ENCODE data around the gene DAPP1. TPM values are rescaled to one million over a fixed set of nuclear protein-coding genes. Genes with fewer than 3 reads are reported as not detected.
"Not testable (repeated sequence)": the region's sequence is repeated elsewhere in the genome, so short reads cannot be mapped to it uniquely, and the experiment has no call there.

Gene DAPP1
- total RNA-seq, 1 experiment from 2014 or later, result not detected

DNA sequence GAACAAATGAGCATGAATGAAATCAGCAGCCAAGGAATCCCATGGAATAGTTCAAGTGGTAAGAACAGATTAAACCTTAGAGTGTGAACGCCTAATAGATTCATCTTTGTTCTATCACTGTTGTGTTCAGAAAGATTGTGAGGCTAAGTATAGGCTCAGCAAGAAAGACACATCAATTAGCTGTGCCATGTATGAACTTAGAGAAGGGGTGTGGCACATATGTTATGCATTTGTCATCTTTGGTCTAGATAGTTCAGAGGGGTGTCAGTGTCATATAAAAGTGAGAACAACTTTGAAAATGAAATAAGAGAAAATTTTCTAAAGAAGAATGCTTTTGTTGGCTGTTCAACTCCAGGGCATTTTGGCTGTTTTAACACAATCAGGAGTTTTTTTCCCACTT is 9.4 kb downstream of the DAPP1 start:
- Histone ChIP-seq H3K27me3 (replicated peaks; ENCODE audit: insufficient read depth, low read depth, low read length, poor library complexity) (no peaks in the 10 kb centered on the region), H3K36me3 (ENCODE audit: insufficient read depth, low read length, poor library complexity, severe bottlenecking) (no peaks in the 10 kb centered on the region), H3K4me1 (ENCODE audit: insufficient read depth, low read length, poor library complexity, severe bottlenecking) (no peaks in the 10 kb centered on the region), H3K27ac (ENCODE audit: low read depth, low read length, poor library complexity, severe bottlenecking) (no peak overlapping the region), H3K9me3 (ENCODE audit: low read depth, low read length, poor library complexity, severe bottlenecking) (no peaks in the 10 kb centered on the region), H3K4me3 (ENCODE audit: low read depth, low read length, poor library complexity, severe bottlenecking) (no peak overlapping the region)
- TF ChIP-seq, protein P1, sequence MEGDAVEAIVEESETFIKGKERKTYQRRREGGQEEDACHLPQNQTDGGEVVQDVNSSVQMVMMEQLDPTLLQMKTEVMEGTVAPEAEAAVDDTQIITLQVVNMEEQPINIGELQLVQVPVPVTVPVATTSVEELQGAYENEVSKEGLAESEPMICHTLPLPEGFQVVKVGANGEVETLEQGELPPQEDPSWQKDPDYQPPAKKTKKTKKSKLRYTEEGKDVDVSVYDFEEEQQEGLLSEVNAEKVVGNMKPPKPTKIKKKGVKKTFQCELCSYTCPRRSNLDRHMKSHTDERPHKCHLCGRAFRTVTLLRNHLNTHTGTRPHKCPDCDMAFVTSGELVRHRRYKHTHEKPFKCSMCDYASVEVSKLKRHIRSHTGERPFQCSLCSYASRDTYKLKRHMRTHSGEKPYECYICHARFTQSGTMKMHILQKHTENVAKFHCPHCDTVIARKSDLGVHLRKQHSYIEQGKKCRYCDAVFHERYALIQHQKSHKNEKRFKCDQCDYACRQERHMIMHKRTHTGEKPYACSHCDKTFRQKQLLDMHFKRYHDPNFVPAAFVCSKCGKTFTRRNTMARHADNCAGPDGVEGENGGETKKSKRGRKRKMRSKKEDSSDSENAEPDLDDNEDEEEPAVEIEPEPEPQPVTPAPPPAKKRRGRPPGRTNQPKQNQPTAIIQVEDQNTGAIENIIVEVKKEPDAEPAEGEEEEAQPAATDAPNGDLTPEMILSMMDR (conservative IDR thresholded peaks at IDR 0.05; ENCODE audit: low read depth, low read length), result no peak
- POLR2A ChIA-PET (ENCODE audit: low non-redundant PET), result no interaction called here
- no peak for DNase-seq (ENCODE audit: low spot score)
- intact Hi-C loops (cut with micrococcal nuclease; ENCODE audit: unreplicated experiment), result no loop called here
- CTCF ChIA-PET, result no interaction called here
- BruUV-seq (replicated peaks), result no TSS peak

DNA sequence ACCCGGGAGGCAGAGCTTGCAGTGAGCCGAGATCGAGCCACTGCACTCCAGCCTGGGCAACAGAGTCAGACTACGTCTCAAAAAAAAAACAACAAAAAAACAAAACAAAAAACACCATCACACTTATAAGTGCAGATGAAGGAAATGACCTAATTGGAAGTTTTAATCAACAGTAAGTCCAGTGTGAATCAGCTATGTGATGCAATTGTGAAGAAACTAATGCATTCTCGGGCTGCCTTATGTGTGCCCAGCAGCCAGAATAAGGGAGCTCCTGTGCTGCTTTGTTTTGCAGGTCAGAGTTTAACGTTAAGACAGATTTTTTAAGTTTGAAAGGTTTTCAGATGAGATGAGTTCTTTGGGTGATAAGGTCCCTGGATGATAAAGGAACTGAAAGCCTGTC is 10.8 kb downstream of the DAPP1 start:
- H3K36me3 ChIP-seq (ENCODE audit: insufficient read depth, low read length, poor library complexity, severe bottlenecking), result no peaks in the 10 kb centered on the region
- H3K4me1 ChIP-seq (ENCODE audit: insufficient read depth, low read length, poor library complexity, severe bottlenecking), result no peaks in the 10 kb centered on the region
- H3K27ac ChIP-seq (ENCODE audit: low read depth, low read length, poor library complexity, severe bottlenecking), result no peak overlapping the region
- no peak for DNase-seq (ENCODE audit: low spot score)
- intact Hi-C loops (cut with micrococcal nuclease; ENCODE audit: unreplicated experiment), result no loop called here
- H3K4me3 ChIP-seq (ENCODE audit: low read depth, low read length, poor library complexity, severe bottlenecking), result no peak overlapping the region
- TF ChIP-seq EZH2 (IDR thresholded peaks at IDR 0.05; ENCODE audit: borderline replicate concordance, low read depth, low read length, poor library complexity, severe bottlenecking), result no peak
- H3K9me3 ChIP-seq (ENCODE audit: low read depth, low read length, poor library complexity, severe bottlenecking), result no peaks in the 10 kb centered on the region
- CTCF ChIA-PET, result no interaction called here
- BruUV-seq (replicated peaks), result no TSS peak
- H3K27me3 ChIP-seq (replicated peaks; ENCODE audit: insufficient read depth, low read depth, low read length, poor library complexity), result no peaks in the 10 kb centered on the region
- POLR2A ChIA-PET (ENCODE audit: low non-redundant PET), result no interaction called here

DNA sequence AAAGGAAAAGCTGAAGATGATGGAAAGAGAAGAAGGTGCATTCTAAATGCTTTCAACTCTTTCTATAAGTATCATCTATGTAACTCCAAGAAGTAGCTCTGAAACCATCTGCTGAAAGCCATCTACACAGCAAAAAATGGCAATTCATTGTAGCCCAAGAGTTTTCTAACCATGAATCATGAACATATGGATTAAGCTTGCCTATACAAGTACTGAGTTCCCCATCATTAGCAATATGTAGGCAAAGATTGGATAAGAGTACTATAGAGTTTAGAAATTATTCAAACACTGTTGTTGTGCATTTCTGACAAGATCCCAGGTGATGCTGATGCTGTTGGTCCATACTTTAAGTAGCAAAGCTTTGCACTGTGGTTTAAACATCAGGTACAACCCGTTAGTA is 11.2 kb downstream of the DAPP1 start:
- POLR2A ChIA-PET (ENCODE audit: low non-redundant PET), result no interaction called here
- Histone ChIP-seq H3K27me3 (replicated peaks; ENCODE audit: insufficient read depth, low read depth, low read length, poor library complexity) (no peaks in the 10 kb centered on the region), H3K36me3 (ENCODE audit: insufficient read depth, low read length, poor library complexity, severe bottlenecking) (no peaks in the 10 kb centered on the region), H3K9me3 (ENCODE audit: low read depth, low read length, poor library complexity, severe bottlenecking) (no peaks in the 10 kb centered on the region), H3K27ac (ENCODE audit: low read depth, low read length, poor library complexity, severe bottlenecking) (no peak overlapping the region), H3K4me3 (ENCODE audit: low read depth, low read length, poor library complexity, severe bottlenecking) (no peak overlapping the region), H3K4me1 (ENCODE audit: insufficient read depth, low read length, poor library complexity, severe bottlenecking) (no peaks in the 10 kb centered on the region)
- BruUV-seq (replicated peaks), result no TSS peak
- CTCF ChIA-PET, result no interaction called here
- DNase-seq (ENCODE audit: low spot score), result no peak
- intact Hi-C loops (cut with micrococcal nuclease; ENCODE audit: unreplicated experiment), result no loop called here
- TF ChIP-seq EZH2 (IDR thresholded peaks at IDR 0.05; ENCODE audit: borderline replicate concordance, low read depth, low read length, poor library complexity, severe bottlenecking), result no peak
- TF ChIP-seq, protein P1 (conservative IDR thresholded peaks at IDR 0.05; ENCODE audit: low read depth, low read length), result no peak

DNA sequence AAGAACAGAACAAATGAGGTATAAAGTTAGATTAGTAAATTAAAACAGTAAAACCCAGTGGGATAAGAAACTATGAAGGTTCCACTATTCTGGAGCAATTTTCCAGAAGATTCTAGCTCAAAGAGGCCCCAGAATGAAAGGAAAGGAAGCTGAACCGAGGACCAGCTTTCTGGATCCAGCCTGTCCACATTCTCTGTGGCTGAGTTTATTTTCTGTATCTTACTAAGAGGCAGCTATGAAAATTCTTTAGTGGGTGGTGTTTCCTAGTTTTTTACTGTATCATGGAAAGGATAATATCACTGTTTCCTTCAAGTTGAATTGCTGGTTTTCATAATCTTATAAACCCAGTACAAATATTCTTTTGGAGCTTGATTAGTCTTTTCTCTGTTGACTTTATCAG is 11.8 kb downstream of the DAPP1 start:
- no peaks in the 10 kb centered on the region for H3K36me3 ChIP-seq (ENCODE audit: insufficient read depth, low read length, poor library complexity, severe bottlenecking)
- ChIA-PET CTCF (no interaction called here), POLR2A (ENCODE audit: low non-redundant PET) (no interaction called here)
- H3K9me3 ChIP-seq (ENCODE audit: low read depth, low read length, poor library complexity, severe bottlenecking), result no peaks in the 10 kb centered on the region
- BruUV-seq (replicated peaks), result no TSS peak
- no peak for DNase-seq (ENCODE audit: low spot score)
- H3K4me3 ChIP-seq (ENCODE audit: low read depth, low read length, poor library complexity, severe bottlenecking), result no peak overlapping the region
- intact Hi-C loops (cut with micrococcal nuclease; ENCODE audit: unreplicated experiment), result no loop called here
- H3K4me1 ChIP-seq (ENCODE audit: insufficient read depth, low read length, poor library complexity, severe bottlenecking), result no peaks in the 10 kb centered on the region
- no peak overlapping the region for H3K27ac ChIP-seq (ENCODE audit: low read depth, low read length, poor library complexity, severe bottlenecking)
- no peak for TF ChIP-seq EZH2 (IDR thresholded peaks at IDR 0.05; ENCODE audit: borderline replicate concordance, low read depth, low read length, poor library complexity, severe bottlenecking)
- TF ChIP-seq, protein P1 (conservative IDR thresholded peaks at IDR 0.05; ENCODE audit: low read depth, low read length), result no peak
- no peaks in the 10 kb centered on the region for H3K27me3 ChIP-seq (replicated peaks; ENCODE audit: insufficient read depth, low read depth, low read length, poor library complexity)

DNA sequence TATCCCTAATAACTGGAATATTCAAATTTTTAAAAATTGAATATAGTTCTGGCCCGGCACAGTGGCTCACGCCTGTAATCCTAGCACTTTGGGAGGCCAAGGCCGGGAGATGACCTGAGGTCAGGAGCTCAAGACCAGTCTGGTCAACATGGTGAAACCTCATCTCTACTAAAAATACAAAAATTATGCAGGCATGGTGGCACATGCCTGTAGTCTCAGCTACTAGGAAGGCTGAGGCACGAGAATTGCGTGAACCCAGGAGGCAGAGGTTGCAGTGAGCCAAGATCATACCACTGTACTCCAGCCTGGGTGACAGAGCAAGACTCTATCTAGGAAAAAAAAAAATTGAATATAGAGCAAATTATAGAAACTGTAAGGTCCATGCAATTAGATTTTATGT is 13.4 kb downstream of the DAPP1 start:
- H3K9me3 ChIP-seq (ENCODE audit: low read depth, low read length, poor library complexity, severe bottlenecking); H3K4me3 ChIP-seq (ENCODE audit: low read depth, low read length, poor library complexity, severe bottlenecking); intact Hi-C loops (cut with micrococcal nuclease; ENCODE audit: unreplicated experiment); CTCF ChIA-PET; H3K27me3 ChIP-seq (replicated peaks; ENCODE audit: insufficient read depth, low read depth, low read length, poor library complexity); H3K36me3 ChIP-seq (ENCODE audit: insufficient read depth, low read length, poor library complexity, severe bottlenecking); BruUV-seq (replicated peaks); POLR2A ChIA-PET (ENCODE audit: low non-redundant PET); DNase-seq (ENCODE audit: low spot score); H3K4me1 ChIP-seq (ENCODE audit: insufficient read depth, low read length, poor library complexity, severe bottlenecking); H3K27ac ChIP-seq (ENCODE audit: low read depth, low read length, poor library complexity, severe bottlenecking): not testable (repeated sequence)
